ENCODE data around the gene EXT2. TPM values are rescaled to one million over a fixed set of nuclear protein-coding genes. Genes with fewer than 3 reads are reported as not detected.

EXT2 gene
- total and polyA plus RNA-seq, 11 donors: 12.6 to 41.9 (median 31.9) TPM

- H3K4me1 ChIP-seq: peaks cover 0 to 7% (median 0%) of the 10 kb centered on the region in 12 donors
- DNase-seq: no peak
- ATAC-seq: no peak
- TF ChIP-seq POLR2A (IDR thresholded peaks at IDR 0.05): no peak
- TF ChIP-seq CTCF (IDR thresholded peaks at IDR 0.05): no peak
- H3K4me3 ChIP-seq: no peak overlapping the region
- no peaks in the 10 kb centered on the region for H3K36me3 ChIP-seq
- H3K27me3 ChIP-seq: no peaks in the 10 kb centered on the region
- intact Hi-C loops (cut with DNase I): loop anchor here in 2 of 10 donors (10.0 kb wide), 2 partner anchors 56 to 166 kb away; no protein-coding TSS in a partner anchor
- no peak overlapping the region for H3K27ac ChIP-seq
- H3K9me3 ChIP-seq: no peaks in the 10 kb centered on the region
- WGBS, 4 donors: 92 to 96% (median 93%) methylated on average over 6 of the region's 6 CpGs
Observed at GRCh38 chr11:44271286-44271685, 175.8 kb downstream of the EXT2 start.

- WGBS, 4 donors: 87 to 96% (median 91%) methylated on average over 1 of the region's 1 CpG
- H3K4me1 ChIP-seq: peaks cover 0 to 6% (median 0%) of the 10 kb centered on the region in 12 donors
- H3K27ac ChIP-seq: no peak overlapping the region
- H3K9me3 ChIP-seq: no peaks in the 10 kb centered on the region
- intact Hi-C loops (cut with DNase I): loop anchor here in 2 of 10 donors (10.0 kb wide), 2 partner anchors 60 to 170 kb away; no protein-coding TSS in a partner anchor
- DNase-seq: no peak
- no peak for ATAC-seq
- H3K36me3 ChIP-seq: no peaks in the 10 kb centered on the region
- TF ChIP-seq CTCF (IDR thresholded peaks at IDR 0.05): no peak
- no peak for TF ChIP-seq POLR2A (IDR thresholded peaks at IDR 0.05)
- H3K27me3 ChIP-seq: no peaks in the 10 kb centered on the region
- no peak overlapping the region for H3K4me3 ChIP-seq
Observed at GRCh38 chr11:44274404-44274803, 178.9 kb downstream of the EXT2 start.

- Histone ChIP-seq H3K27me3 (no peaks in the 10 kb centered on the region), H3K27ac (no peak overlapping the region), H3K9me3 (no peaks in the 10 kb centered on the region), H3K4me3 (no peak overlapping the region), H3K36me3 (no peaks in the 10 kb centered on the region), H3K4me1 (no peaks in the 10 kb centered on the region)
- intact Hi-C loops (cut with DNase I): loop anchor here in 2 of 10 donors (10.0 kb wide), 2 partner anchors 60 to 170 kb away; no protein-coding TSS in a partner anchor
- 96 to 98% (median 98%) methylated on average over 10 of the region's 10 CpGs for WGBS, 4 donors
- ATAC-seq (no peak), DNase-seq (no peak)
- no peak for TF ChIP-seq CTCF (IDR thresholded peaks at IDR 0.05)
- TF ChIP-seq POLR2A (IDR thresholded peaks at IDR 0.05): no peak
Observed at GRCh38 chr11:44275241-44275640, 179.8 kb downstream of the EXT2 start.

- ATAC-seq (no peak), DNase-seq (no peak)
- Histone ChIP-seq H3K4me1 (no peaks in the 10 kb centered on the region), H3K36me3 (no peaks in the 10 kb centered on the region), H3K9me3 (no peaks in the 10 kb centered on the region), H3K27ac (no peak overlapping the region), H3K4me3 (no peak overlapping the region), H3K27me3 (no peaks in the 10 kb centered on the region)
- TF ChIP-seq CTCF (IDR thresholded peaks at IDR 0.05): no peak
- no peak for TF ChIP-seq POLR2A (IDR thresholded peaks at IDR 0.05)
- intact Hi-C loops (cut with DNase I): loop anchor here in 2 of 10 donors (10.0 kb wide), 2 partner anchors 61 to 171 kb away; no protein-coding TSS in a partner anchor
- 88 to 100% (median 89%) methylated on average over 7 of the region's 7 CpGs for whole genome bisulfite sequencing, 4 donors
Observed at GRCh38 chr11:44275961-44276550, 180.6 kb downstream of the EXT2 start.
